GM12873 (cell line): ENCODE measurements around the gene PLVAP.

Experiments
- TF ChIP-seq, protein P1 (sequence below): IDR thresholded peaks from 2 replicates; pipeline ENCODE4 v1.5.1; 2012; ENCODE audit warnings: low read depth, mild to moderate bottlenecking, moderate library complexity, low read length, control low read depth; ENCODE audit not compliant: insufficient read depth; ENCODE audit errors: missing control alignments

Gene PLVAP

DNA sequence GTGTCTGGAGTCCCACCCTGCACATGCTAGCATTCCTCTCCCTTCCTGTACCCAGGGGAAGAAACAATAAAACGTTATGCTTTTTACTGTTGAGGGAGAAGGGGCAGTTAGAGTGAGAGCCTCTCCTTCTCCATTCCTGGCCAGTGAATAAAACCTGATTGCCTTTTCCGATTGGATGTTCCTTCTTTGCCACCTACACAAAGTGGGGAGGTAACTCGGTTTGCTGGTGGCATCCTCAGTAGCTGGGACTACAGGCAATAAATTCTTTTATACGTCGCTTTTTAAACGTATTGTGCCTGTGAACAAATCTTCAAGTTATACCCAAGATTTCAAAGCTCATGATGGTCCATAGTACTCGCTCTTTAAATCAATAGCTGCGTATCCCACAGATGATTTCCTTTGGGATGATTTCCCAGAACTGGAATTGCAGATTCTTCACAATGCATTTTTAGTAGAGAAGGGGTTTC lies 42.0 kb upstream of the PLVAP start:
- TF ChIP-seq, protein P1, sequence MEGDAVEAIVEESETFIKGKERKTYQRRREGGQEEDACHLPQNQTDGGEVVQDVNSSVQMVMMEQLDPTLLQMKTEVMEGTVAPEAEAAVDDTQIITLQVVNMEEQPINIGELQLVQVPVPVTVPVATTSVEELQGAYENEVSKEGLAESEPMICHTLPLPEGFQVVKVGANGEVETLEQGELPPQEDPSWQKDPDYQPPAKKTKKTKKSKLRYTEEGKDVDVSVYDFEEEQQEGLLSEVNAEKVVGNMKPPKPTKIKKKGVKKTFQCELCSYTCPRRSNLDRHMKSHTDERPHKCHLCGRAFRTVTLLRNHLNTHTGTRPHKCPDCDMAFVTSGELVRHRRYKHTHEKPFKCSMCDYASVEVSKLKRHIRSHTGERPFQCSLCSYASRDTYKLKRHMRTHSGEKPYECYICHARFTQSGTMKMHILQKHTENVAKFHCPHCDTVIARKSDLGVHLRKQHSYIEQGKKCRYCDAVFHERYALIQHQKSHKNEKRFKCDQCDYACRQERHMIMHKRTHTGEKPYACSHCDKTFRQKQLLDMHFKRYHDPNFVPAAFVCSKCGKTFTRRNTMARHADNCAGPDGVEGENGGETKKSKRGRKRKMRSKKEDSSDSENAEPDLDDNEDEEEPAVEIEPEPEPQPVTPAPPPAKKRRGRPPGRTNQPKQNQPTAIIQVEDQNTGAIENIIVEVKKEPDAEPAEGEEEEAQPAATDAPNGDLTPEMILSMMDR = no peak

DNA sequence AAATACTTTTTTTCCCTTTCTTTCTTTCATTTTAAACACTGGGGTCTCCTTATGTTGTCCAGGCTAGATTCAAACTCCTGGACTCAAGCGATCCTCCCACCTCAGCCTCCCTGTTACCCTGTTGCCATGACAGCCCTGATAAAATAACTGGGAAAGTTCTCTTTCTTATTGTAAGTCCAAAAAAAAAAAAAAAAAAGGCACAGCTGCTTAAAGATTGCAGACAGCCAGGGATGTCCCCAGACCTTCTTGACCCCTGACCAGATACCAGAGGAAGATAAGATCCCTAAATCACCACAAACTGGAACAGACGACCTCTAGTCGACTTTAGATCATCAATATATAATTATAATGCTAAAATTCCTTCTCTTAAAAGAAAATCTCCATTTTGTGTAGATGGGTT lies 41.6 kb upstream of the PLVAP start:
- TF ChIP-seq, protein P1 = no peak

DNA sequence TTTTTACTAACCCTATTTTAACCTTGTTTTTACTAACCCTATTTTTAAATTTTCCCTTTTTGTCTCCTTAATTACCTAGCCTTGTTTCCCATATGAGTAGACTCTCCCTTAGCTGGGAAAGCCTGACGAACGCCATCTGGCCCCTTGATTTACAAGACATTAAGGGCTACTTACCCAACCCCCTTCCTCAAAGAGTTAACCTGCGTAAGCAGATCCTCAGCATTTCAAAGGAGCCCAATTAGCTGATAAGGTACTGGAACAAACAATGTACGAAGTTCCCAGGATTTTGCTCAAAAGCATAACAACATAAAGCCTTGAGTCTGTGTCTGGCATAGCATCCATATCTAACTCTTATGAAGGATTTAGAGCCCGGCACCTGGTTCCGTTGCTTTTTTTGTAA lies 38.0 kb upstream of the PLVAP start:
- TF ChIP-seq, protein P1 = no peak

DNA sequence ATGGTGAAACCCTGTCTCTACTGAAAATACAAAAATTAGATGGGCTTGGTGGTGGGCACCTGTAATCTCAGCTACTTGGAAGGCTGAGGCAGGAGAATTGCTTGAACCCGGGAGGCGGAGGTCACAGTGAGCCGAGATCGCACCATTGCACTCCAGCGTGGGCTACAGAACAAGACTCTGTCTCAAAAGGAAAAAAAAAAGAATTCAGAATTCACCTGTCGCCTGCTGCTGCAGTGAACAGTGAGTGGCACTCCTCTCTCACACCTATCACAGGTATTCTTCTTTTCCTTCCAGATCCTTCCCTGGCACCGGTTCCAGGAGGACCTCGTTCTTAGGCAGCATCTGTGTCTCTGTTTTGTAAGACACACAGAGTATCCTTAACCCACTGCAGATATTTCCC lies 37.0 kb upstream of the PLVAP start:
- TF ChIP-seq, protein P1 = no peak

DNA sequence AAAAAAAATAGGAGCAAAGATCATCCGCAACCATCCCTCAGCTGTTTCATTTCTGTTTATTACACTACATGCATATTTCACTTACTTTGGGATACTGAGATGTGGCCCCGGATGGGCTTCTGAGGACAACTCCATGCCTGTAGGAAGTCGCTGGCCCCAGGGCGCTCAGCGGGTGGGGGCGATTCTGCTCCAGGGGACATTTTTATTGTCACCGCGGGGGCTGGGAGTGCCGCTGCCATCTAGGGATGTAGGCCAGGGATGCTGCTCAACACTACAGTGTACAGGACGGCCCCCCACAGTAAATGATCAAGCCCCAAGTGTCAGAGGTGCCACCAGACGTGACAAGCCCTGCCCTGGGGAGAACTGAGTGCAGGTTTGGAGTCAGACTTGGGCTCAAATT lies 34.7 kb upstream of the PLVAP start:
- TF ChIP-seq, protein P1 = no peak

DNA sequence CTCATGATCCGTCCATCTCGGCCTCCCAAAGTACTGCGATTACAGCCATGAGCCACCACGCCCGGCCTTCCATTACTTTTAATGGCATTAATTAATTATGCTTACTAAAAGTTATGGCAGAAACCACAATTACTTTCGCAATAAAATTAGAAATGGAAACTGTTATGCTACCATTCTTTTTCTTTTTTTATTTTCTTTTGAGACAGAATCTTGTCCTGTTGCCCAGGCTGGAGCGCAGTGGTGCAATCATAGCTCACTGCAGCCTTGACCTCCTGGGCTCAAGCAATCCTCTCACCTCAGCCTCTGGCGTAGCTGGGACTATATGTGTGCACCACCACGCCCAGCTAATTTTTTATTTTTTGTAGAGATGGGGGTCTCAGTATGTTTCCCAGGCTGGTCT lies 32.8 kb upstream of the PLVAP start:
- TF ChIP-seq, protein P1 = no peak

DNA sequence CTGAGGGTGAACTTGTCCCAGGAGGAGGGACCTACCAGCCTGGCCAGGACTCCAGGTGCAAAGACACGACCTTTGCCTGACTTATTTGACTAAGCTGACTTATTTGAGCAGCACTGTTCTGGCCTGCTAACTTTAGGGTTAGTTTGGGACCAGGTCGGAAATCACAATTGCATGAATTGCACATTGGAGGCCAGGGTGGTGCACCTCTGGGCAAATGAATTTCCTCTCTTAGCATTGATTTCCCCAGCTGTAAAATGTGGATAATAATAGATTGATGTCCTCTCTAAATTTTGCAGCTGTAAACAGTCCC lies 29.7 kb upstream of the PLVAP start:
- TF ChIP-seq, protein P1 = no peak
